ENCODE measurements around the gene SART3. TPM values are rescaled to one million over a fixed set of nuclear protein-coding genes. Genes with fewer than 3 reads are reported as not detected.
A peak's percentile ranks its signal among the peaks of the same experiment; 100 is the strongest.

Gene SART3
- polyA plus RNA-seq, 1 donor (not counting 4 experiments of a cell fraction or from before 2014, with no cell fraction given): 19.0 TPM

DNA sequence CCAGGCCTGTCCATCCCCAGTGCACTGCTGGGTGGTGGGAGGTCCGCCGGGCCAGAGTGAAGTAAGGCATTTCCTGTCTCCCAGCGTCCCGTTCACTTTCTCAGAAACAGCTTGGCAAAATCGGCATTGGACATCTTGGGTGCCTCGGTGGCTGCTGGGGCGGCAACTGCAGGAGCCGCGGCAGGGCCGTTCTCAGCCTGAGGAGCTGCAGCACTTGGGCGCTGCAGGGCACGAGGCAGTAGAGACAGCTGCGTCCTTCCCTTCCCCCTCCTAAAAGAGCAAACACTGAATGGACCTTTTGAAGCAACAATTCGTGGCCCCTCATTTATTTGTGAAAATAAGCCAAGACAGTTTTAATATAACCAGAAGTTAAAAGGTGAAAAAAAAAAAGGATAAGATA, 37.6 kb downstream of the SART3 start:
- no peaks in the 10 kb centered on the region for H3K27me3 ChIP-seq (ENCODE audit: control insufficient read depth, extremely low read depth, insufficient read depth, low read length)
- FAIRE-seq (no peak), DNase-seq (ENCODE audit: low read depth, low spot score) (no peak)
- H3K79me2 ChIP-seq (ENCODE audit: control insufficient read depth, insufficient read depth, low read length): peaks cover 2% of the 10 kb centered on the region
- H3K9me1 ChIP-seq (ENCODE audit: control insufficient read depth, extremely low read depth, insufficient read depth, low read length): no peaks in the 10 kb centered on the region
- H3K4me1 ChIP-seq (ENCODE audit: control insufficient read depth, extremely low read depth, insufficient read depth, low read length): no peaks in the 10 kb centered on the region
- peaks cover 46 to 62% of the 10 kb centered on the region in 2 experiments for H3K36me3 ChIP-seq (ENCODE audit: control insufficient read depth in 2 of 2, extremely low read depth in 1 of 2, insufficient read depth in 2 of 2, low read length in 2 of 2)
- H3K9me3 ChIP-seq (ENCODE audit: control insufficient read depth, low read depth, low read length): no peaks in the 10 kb centered on the region
- TF ChIP-seq, protein P1, sequence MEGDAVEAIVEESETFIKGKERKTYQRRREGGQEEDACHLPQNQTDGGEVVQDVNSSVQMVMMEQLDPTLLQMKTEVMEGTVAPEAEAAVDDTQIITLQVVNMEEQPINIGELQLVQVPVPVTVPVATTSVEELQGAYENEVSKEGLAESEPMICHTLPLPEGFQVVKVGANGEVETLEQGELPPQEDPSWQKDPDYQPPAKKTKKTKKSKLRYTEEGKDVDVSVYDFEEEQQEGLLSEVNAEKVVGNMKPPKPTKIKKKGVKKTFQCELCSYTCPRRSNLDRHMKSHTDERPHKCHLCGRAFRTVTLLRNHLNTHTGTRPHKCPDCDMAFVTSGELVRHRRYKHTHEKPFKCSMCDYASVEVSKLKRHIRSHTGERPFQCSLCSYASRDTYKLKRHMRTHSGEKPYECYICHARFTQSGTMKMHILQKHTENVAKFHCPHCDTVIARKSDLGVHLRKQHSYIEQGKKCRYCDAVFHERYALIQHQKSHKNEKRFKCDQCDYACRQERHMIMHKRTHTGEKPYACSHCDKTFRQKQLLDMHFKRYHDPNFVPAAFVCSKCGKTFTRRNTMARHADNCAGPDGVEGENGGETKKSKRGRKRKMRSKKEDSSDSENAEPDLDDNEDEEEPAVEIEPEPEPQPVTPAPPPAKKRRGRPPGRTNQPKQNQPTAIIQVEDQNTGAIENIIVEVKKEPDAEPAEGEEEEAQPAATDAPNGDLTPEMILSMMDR (optimal IDR thresholded peaks at IDR 0.05 in 1 of 3, IDR thresholded peaks at IDR 0.05 in 1 of 3, conservative IDR thresholded peaks at IDR 0.05 in 1 of 3; ENCODE audit: extremely low read depth in 1 of 3, insufficient read depth in 2 of 3, low read length in 3 of 3): no peak
- TF ChIP-seq EZH2 (IDR thresholded peaks at IDR 0.05; ENCODE audit: low read length): no peak
- H4K20me1 ChIP-seq (ENCODE audit: control insufficient read depth, extremely low read depth, insufficient read depth, low read length): no peaks in the 10 kb centered on the region
- H3K9ac ChIP-seq (ENCODE audit: control insufficient read depth, extremely low read depth, insufficient read depth, low read length): no peak overlapping the region
- H2AFZ ChIP-seq (ENCODE audit: control insufficient read depth, low read length): no peak overlapping the region
- H3K27ac ChIP-seq (ENCODE audit: control insufficient read depth, insufficient read depth, low read length): no peak overlapping the region
- no peak overlapping the region for H3K4me3 ChIP-seq (ENCODE audit: control insufficient read depth in 2 of 3, extremely low read depth in 1 of 3, insufficient read depth in 2 of 3, low read depth in 1 of 3, low read length in 3 of 3)
- dilution Hi-C loops (cut with MboI; ENCODE audit: extremely low pct_ligation_motif_present, low sequenced_read_pairs): no loop called here
- H3K4me2 ChIP-seq (ENCODE audit: control insufficient read depth, extremely low read depth, insufficient read depth, low read depth, low read length): no peak overlapping the region

DNA sequence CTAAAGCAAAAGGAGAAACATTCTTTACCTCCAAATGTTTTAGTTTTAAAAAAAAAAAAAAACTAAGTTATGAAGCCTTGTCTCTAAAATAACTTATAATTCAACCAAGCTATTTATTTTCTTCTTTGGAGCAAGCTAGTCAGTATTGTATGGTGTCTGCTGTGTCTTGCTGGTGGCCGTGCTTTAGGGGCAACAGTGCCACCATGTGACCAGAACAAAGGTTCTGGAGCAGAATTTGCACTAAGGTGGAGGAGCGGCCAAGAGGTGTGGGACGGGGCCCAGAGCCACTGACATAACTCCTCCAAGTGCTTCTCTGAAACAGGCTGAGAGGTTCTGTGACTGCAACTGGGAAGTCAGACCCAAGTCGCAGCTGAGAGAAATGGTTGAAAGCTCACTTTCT, 41.4 kb downstream of the SART3 start:
- Histone ChIP-seq H3K36me3 (ENCODE audit: control insufficient read depth in 2 of 2, extremely low read depth in 1 of 2, insufficient read depth in 2 of 2, low read length in 2 of 2) (peaks cover 26 to 34% of the 10 kb centered on the region in 2 experiments), H3K9me3 (ENCODE audit: control insufficient read depth, low read depth, low read length) (no peaks in the 10 kb centered on the region), H3K9ac (ENCODE audit: control insufficient read depth, extremely low read depth, insufficient read depth, low read length) (no peak overlapping the region), H3K4me1 (ENCODE audit: control insufficient read depth, extremely low read depth, insufficient read depth, low read length) (peaks cover 7% of the 10 kb centered on the region), H3K79me2 (ENCODE audit: control insufficient read depth, insufficient read depth, low read length) (peaks cover 2% of the 10 kb centered on the region), H3K9me1 (ENCODE audit: control insufficient read depth, extremely low read depth, insufficient read depth, low read length) (peaks cover 2% of the 10 kb centered on the region), H4K20me1 (ENCODE audit: control insufficient read depth, extremely low read depth, insufficient read depth, low read length) (no peaks in the 10 kb centered on the region), H3K4me3 (ENCODE audit: control insufficient read depth in 2 of 3, extremely low read depth in 1 of 3, insufficient read depth in 2 of 3, low read depth in 1 of 3, low read length in 3 of 3) (no peak overlapping the region), H3K4me2 (ENCODE audit: control insufficient read depth, extremely low read depth, insufficient read depth, low read depth, low read length) (no peak overlapping the region), H3K27me3 (ENCODE audit: control insufficient read depth, extremely low read depth, insufficient read depth, low read length) (no peaks in the 10 kb centered on the region), H3K27ac (ENCODE audit: control insufficient read depth, insufficient read depth, low read length) (no peak overlapping the region), H2AFZ (ENCODE audit: control insufficient read depth, low read length) (no peak overlapping the region)
- dilution Hi-C loops (cut with MboI; ENCODE audit: extremely low pct_ligation_motif_present, low sequenced_read_pairs): no loop called here
- no peak for TF ChIP-seq EZH2 (IDR thresholded peaks at IDR 0.05; ENCODE audit: low read length)
- TF ChIP-seq, protein P1 (optimal IDR thresholded peaks at IDR 0.05 in 1 of 3, IDR thresholded peaks at IDR 0.05 in 1 of 3, conservative IDR thresholded peaks at IDR 0.05 in 1 of 3; ENCODE audit: extremely low read depth in 1 of 3, insufficient read depth in 2 of 3, low read length in 3 of 3): peak in 1 of 3 experiments; percentile 25
- FAIRE-seq (no peak), DNase-seq (ENCODE audit: low read depth, low spot score) (no peak)
